Measurements from ENCODE around the gene TENM4. TPM values are rescaled to one million over a fixed set of nuclear protein-coding genes. Genes with fewer than 3 reads are reported as not detected.

Gene TENM4
- total RNA-seq, 2 experiments from 2014 or later: not detected

DNA sequence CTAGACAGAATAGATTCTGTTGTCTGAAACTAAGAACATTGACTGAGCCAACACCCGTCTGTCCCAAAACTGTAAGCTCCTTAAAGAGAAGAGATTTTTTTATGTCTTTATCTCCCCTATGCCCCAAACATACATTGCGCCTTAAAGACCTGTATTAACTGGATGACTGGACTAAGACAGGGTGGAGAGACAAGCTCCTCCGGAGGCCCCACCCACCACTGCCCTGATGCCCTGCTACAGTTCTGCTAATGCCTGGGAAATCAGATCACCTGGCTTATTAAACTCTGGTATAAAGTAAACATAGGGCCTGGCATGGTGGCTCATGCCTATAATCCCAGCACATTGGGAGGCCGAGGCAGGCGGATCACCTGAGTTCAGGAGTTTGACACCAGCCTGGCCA, 203.7 kb downstream of the TENM4 start:
- H3K4me2 ChIP-seq (ENCODE audit: low read length): no peak overlapping the region
- ChIA-PET CTCF (ENCODE audit: unreplicated experiment) (no interaction called here), POLR2A (no interaction called here)
- no peak overlapping the region for H2AFZ ChIP-seq (ENCODE audit: low read length)
- no peaks in the 10 kb centered on the region for H3K9me3 ChIP-seq (ENCODE audit: low read length)
- DNase-seq (ENCODE audit: low spot score): no peak
- TF ChIP-seq, protein P1, sequence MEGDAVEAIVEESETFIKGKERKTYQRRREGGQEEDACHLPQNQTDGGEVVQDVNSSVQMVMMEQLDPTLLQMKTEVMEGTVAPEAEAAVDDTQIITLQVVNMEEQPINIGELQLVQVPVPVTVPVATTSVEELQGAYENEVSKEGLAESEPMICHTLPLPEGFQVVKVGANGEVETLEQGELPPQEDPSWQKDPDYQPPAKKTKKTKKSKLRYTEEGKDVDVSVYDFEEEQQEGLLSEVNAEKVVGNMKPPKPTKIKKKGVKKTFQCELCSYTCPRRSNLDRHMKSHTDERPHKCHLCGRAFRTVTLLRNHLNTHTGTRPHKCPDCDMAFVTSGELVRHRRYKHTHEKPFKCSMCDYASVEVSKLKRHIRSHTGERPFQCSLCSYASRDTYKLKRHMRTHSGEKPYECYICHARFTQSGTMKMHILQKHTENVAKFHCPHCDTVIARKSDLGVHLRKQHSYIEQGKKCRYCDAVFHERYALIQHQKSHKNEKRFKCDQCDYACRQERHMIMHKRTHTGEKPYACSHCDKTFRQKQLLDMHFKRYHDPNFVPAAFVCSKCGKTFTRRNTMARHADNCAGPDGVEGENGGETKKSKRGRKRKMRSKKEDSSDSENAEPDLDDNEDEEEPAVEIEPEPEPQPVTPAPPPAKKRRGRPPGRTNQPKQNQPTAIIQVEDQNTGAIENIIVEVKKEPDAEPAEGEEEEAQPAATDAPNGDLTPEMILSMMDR (conservative IDR thresholded peaks at IDR 0.05; ENCODE audit: low read length): no peak
- no peak for TF ChIP-seq EZH2phosphoT487 (IDR thresholded peaks at IDR 0.05; ENCODE audit: borderline replicate concordance, low read depth, low read length)
- no peak overlapping the region for H3K4me3 ChIP-seq (ENCODE audit: low read depth, low read length, poor library complexity, severe bottlenecking)
- no peaks in the 10 kb centered on the region for H3K4me1 ChIP-seq (ENCODE audit: insufficient read depth, low read length, poor library complexity, severe bottlenecking)
- H3K9me2 ChIP-seq (ENCODE audit: insufficient read depth, low read length): no peaks in the 10 kb centered on the region
- H3K36me3 ChIP-seq (ENCODE audit: insufficient read depth, low read length): no peaks in the 10 kb centered on the region
- no TSS peak for BruUV-seq (replicated peaks)
- H3K79me2 ChIP-seq (ENCODE audit: insufficient read depth, low read depth, low read length): no peaks in the 10 kb centered on the region
- H4K20me1 ChIP-seq (ENCODE audit: insufficient read depth, low read length): no peaks in the 10 kb centered on the region
- intact Hi-C loops (cut with micrococcal nuclease; ENCODE audit: unreplicated experiment): no loop called here
- H3K27ac ChIP-seq (ENCODE audit: low read depth, low read length, poor library complexity, severe bottlenecking): no peak overlapping the region

DNA sequence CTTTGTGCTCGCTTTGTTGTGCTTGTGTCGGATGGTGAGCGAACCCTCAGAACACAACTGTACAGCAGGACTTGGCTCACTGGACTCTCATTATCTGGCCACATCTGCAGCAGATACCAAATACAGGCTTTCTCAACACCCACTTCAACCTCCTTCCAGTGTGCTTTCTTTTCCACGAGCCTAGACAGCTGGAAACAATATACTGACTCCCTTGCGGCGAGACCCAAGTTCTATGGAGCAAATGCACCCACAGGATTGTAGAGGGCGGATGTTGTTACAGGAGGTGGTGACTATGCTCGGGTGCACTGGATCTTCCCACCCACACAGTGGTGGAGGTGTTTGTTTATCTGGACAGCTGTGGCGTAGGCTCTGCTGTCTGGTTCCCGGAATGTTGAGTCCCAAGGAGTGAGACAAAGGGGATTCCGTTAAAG, 204.3 kb downstream of the TENM4 start:
- Histone ChIP-seq H3K9me3 (ENCODE audit: low read length) (no peaks in the 10 kb centered on the region), H3K4me2 (ENCODE audit: low read length) (no peak overlapping the region), H3K36me3 (ENCODE audit: insufficient read depth, low read length) (no peaks in the 10 kb centered on the region), H3K4me3 (ENCODE audit: low read depth, low read length, poor library complexity, severe bottlenecking) (no peak overlapping the region), H4K20me1 (ENCODE audit: insufficient read depth, low read length) (no peaks in the 10 kb centered on the region), H3K9me2 (ENCODE audit: insufficient read depth, low read length) (no peaks in the 10 kb centered on the region), H3K4me1 (ENCODE audit: insufficient read depth, low read length, poor library complexity, severe bottlenecking) (no peaks in the 10 kb centered on the region), H3K27ac (ENCODE audit: low read depth, low read length, poor library complexity, severe bottlenecking) (no peak overlapping the region), H3K79me2 (ENCODE audit: insufficient read depth, low read depth, low read length) (no peaks in the 10 kb centered on the region), H2AFZ (ENCODE audit: low read length) (no peak overlapping the region)
- no peak for DNase-seq (ENCODE audit: low spot score)
- TF ChIP-seq, protein P1 (conservative IDR thresholded peaks at IDR 0.05; ENCODE audit: low read length): no peak
- TF ChIP-seq EZH2phosphoT487 (IDR thresholded peaks at IDR 0.05; ENCODE audit: borderline replicate concordance, low read depth, low read length): no peak
- BruUV-seq (replicated peaks): no TSS peak
- ChIA-PET POLR2A (no interaction called here), CTCF (ENCODE audit: unreplicated experiment) (no interaction called here)
- intact Hi-C loops (cut with micrococcal nuclease; ENCODE audit: unreplicated experiment): no loop called here

DNA sequence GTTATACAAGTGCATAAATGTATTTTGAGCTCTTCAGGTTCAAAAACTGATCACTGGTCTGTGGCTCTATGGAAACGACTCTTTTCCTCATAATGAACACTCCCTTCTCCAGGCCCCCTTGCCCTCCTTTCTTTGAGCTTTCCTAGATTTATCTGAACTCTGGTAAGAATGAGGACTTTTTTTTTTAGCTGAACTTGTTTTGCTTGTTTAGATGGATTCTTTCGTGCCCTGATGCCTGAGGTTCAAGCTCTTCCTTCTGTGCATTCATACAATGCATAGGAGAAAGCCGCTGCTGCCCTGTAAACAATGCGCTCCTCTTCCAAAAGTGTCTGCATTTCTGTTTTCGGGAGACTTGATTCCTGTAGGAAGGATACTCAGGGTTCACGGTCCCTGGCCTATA, 205.1 kb downstream of the TENM4 start:
- H3K4me1 ChIP-seq (ENCODE audit: insufficient read depth, low read length, poor library complexity, severe bottlenecking): no peaks in the 10 kb centered on the region
- no peak overlapping the region for H3K27ac ChIP-seq (ENCODE audit: low read depth, low read length, poor library complexity, severe bottlenecking)
- H2AFZ ChIP-seq (ENCODE audit: low read length): no peak overlapping the region
- BruUV-seq (replicated peaks): no TSS peak
- H3K79me2 ChIP-seq (ENCODE audit: insufficient read depth, low read depth, low read length): no peaks in the 10 kb centered on the region
- no peaks in the 10 kb centered on the region for H3K9me3 ChIP-seq (ENCODE audit: low read length)
- no peak for DNase-seq (ENCODE audit: low spot score)
- H3K4me3 ChIP-seq (ENCODE audit: low read depth, low read length, poor library complexity, severe bottlenecking): no peak overlapping the region
- CTCF ChIA-PET (ENCODE audit: unreplicated experiment): no interaction called here
- POLR2A ChIA-PET: no interaction called here
- H3K9me2 ChIP-seq (ENCODE audit: insufficient read depth, low read length): no peaks in the 10 kb centered on the region
- H4K20me1 ChIP-seq (ENCODE audit: insufficient read depth, low read length): no peaks in the 10 kb centered on the region
- TF ChIP-seq, protein P1 (conservative IDR thresholded peaks at IDR 0.05; ENCODE audit: low read length): no peak
- TF ChIP-seq EZH2phosphoT487 (IDR thresholded peaks at IDR 0.05; ENCODE audit: borderline replicate concordance, low read depth, low read length): no peak
- H3K4me2 ChIP-seq (ENCODE audit: low read length): no peak overlapping the region
- intact Hi-C loops (cut with micrococcal nuclease; ENCODE audit: unreplicated experiment): no loop called here
- no peaks in the 10 kb centered on the region for H3K36me3 ChIP-seq (ENCODE audit: insufficient read depth, low read length)
